GM19238 (cell line): ENCODE data around the gene CMIP.

ENCODE experiments used
- DNase-seq: peaks from one replicate; pipeline ENCODE4 v3.0.0; 2011; ENCODE audit warnings: low spot score; ENCODE audit not compliant: insufficient read length

The CMIP gene

DNA sequence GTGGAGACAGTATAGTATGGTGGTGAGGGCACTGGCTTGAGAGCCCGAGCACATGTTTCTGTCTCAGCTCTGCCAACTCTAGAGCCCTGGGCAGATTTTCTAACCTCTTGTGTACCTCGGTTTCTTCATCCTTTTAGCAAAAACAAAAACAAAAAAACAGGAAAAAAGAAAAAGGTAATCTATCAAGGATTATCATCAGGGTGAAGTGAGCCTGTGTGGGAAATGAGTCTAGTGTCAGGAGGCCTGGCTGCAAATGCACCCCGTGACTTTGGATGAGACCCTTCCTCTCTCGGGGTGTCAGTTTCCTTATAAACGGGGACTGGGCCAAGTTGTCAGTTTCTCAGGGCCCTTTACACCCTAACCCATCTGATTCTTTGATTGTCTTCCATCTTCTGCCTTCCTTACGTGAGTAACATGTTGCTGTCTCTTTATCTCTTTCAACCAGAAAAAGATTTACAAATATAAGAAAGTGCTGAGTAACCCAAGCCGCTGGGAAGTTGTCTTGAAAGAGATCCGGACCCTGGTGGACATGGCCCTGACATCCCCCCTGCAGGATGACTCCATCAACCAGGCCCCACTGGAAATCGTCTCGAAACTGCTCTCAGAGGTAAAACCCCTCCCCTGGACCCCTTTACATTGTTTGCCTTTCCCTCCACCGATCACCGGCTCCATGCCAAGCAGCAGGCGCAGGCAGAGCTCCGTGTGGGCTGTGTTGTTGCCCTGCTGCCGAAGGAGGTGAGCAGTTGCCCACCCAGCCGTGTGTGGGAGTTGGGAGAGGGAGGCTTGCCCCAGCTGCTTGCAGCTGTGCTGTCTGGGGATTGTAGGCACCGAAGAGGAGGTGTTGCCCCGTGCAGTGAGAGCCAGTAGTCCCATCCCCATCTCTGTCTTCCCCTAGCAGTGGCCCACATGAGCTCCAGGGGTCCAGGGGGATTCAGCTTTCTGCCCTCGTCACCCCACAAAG is 207.4 kb downstream of the CMIP start:
- DNase-seq: no peak

DNA sequence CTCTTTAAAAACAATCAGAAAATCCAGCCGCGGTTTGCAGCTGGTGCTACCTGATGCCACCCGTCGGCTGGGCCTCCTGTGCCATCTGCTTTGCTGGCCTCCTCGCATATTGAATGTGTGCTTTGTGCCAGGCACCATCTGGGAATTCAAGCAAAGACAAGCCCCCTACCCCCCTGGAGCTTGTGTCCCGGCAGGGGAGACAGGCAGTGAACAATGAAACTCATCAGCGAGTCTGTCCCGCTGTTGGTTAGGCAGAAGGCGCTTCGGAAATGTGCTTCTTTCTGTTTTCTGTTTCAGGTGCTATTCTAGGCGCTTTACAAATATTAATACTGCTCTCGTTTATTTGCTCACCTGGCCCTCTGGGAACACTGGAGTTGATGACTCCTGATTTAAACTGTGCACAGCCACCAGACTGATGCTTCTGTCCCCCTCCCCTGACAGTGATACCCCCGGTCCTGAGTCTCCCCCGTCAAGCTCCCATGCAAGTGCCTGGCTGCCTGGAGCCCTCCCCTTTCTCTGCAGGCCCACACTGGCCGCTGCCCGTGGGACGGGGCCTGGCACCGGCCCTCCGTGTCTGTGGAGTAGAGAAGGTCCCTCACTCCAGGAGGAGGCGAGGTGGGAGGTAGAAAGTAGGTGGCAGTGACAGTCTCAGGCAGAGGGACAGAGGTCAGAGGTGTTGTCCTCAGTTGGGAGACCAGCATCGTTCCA is 208.3 kb downstream of the CMIP start:
- DNase-seq: peak; percentile 51

DNA sequence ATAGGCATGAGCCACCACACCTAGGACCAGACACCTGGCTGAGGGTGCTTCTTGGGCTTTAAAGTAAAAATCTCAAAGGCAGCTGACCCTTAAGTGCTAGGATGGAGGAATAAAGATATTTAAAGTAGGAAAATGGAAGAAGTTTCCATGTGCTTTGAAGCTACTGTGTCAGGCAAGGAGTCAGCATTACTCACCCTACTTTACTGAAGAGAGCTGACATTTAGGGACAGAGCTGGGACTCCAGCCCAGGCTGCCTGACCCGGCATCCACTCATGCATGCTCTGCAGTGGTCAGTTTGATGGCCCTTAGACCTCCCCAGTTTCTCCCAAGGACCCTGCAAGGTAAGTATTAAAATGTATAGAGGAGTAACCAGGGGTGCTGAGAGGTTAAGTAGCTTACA is 209.7 kb downstream of the CMIP start:
- no peak for DNase-seq

DNA sequence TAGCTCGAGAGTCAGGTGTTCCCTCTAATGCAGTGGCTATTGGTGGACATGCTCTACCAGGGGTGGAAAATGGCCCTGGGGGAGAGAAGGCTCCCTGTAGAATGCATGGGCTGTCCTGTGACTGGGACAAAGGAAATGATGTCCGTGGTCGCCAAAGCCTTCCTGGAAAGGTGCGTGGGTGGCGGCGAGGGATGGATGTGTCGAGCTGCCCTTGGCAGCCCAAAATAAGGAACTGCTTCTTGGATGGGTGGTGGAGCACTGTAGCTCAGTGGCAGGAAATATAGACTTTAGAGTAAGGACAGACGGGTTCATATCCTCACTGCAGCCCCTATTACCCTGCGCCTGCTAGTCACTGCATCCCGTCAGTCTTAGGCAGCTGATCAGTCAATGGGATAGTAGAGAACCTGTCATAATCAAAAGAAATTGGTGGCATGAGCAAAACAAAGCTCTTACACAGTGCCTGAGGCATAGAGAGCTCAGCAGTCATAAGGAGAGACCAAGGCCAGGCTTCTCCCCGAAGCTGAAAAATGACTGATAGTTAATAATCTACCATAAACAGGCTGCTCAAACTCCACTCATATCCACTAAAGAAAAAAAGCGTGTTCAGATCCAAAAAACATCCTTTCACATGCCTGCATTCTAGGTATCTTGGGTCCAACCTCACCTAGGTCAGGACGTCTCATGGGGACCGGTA is 211.0 kb downstream of the CMIP start:
- no peak for DNase-seq

DNA sequence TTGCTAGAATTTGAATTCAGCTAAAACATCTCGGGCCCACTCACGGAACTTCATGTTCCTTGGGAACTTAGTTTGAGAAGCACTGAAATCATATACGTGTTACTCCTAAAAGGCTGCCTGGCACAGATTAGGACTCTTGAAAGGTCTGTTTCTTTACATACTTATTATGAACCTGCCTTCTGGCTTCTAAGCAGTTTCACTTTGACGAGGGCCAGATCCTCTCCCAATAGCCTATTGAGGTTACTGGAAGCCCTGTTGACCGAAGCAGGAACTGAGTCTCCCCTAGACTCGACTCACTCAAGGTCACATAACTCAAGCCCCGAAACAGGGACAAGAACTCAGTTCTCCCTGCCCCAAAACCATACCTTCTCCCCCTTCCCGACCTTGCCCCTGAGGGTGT is 212.6 kb downstream of the CMIP start:
- no peak for DNase-seq

DNA sequence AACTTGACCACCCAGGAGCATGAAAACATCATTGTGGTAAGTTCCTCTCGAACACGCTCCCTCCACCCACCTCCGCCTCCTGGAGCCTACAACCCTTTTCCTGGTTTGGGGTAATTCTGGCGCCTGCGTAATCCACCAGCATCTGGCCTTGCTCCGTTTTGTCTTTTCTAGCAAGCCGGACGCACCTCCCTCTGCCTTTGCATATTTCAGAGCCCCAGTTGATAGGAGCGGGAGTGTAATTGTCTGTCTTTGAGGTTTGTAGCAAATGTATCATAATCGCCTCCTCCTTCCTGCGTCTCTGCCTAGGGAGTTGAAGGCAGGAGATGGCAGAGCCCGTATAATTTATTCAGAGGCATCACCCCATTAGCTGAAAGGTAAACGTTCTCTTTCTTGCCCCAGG is 213.2 kb downstream of the CMIP start:
- DNase-seq: no peak

DNA sequence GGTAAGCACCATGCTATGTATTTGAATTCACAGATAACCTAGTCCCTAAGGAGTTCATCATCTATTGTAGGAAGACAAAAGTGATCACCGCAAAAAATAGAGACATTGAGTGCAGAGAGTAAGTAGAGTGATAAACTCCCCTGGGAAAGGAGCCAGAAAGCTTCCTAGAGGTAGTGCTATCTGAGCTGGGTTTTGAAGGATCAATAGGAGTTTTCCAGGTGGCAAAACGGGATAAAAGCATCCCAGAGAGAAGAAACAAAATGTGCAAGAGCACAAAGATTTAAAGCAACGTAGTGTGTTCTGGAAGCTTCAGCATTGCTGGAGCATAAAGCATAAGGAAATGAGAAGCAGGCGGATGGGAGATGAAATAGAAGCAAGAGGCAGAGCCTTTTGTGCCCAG is 213.8 kb downstream of the CMIP start:
- DNase-seq: no peak

DNA sequence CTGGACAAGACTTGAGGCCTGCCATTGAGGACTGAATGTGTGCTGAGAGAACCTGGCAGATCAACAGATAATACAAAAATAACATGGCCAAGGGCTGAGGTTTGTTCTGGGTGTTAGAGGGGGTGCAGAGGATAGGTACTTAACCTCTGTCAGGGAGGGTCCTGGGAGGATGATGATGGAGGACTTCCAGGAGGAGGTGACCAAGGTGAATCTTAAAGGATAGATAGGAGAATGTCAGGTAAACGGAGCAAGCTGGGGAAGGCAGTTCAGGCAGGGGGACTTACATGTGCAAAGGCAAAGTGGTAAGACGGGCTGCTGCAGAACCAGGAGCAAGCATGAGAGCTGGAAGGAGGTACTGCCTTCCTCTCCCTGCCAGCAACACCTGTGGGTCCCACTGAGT is 214.6 kb downstream of the CMIP start:
- no peak for DNase-seq

DNA sequence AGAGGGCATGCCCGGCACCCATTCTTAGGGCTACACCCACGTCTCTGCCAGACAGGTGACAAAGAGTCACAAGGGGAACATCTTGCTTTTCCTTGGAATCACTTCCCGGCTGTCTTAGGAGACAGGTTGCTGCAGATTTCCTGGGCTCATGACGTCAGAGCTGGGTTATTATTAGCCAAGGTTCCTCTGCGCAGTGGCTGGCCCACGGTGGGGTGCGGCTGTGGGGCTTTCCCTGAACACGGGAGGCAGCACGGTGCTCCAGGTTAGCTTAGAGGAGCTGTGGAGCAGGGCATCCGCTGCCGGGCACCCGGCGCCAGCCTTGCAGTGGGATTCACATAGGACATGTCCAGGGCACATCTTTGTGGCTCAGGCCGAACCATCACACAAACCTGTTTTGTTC is 216.5 kb downstream of the CMIP start:
- DNase-seq: no peak

DNA sequence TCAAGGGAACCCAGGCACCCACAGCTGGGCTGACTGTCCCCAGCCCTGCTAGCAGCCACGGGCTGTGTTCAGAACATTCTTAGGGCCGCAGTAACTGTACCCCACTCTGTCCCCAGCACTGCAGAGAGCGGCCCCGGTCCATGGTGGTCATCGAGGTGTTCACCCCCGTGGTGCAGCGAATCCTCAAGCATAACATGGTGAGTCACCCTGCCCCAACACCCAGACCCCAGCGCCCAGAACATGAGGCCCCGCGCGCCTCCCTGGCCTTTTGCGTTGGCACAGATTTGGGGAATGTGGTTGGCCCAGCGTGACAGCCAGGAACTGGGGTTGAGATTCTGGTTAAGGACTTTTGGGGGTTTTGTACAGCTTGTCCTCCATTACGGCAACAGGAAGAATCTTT is 219.5 kb downstream of the CMIP start:
- no peak for DNase-seq

DNA sequence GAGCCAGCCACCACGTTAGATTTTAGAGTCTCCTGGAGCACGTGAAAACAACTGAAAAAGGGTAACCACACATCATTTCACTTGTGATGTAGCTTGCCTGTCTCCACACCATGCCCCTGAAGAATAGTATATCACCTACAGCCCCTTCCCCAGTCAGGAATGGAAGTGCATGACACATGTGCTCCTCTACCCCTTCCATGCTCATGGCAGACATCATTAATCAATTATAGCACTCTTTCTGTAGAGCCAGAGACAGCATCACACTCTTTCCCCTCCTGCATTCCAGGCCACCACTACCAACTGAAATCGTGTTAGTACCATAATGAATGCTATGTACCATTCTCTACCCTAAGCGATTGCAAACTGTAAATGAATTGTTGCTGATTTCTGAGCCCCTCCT is 221.0 kb downstream of the CMIP start:
- DNase-seq: no peak

DNA sequence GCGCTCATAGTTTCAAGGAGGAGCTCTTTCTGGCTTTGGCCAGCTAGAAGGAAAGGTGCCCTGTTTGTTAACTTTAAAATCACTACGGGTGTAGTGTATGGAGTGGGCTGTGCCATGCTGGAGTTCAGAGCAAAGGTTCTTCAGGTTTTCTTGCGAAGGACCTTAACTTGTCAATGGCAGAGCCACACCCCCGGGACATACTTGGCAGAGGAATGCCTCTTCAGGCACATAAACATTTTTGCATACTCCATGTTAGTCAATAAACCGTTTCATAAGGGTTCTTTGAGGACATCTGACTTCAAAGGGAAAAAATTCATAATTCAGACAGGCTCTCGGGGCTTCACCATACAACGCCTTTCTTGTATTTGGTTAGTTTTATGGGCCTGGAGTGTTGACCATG is 221.5 kb downstream of the CMIP start:
- no peak for DNase-seq

DNA sequence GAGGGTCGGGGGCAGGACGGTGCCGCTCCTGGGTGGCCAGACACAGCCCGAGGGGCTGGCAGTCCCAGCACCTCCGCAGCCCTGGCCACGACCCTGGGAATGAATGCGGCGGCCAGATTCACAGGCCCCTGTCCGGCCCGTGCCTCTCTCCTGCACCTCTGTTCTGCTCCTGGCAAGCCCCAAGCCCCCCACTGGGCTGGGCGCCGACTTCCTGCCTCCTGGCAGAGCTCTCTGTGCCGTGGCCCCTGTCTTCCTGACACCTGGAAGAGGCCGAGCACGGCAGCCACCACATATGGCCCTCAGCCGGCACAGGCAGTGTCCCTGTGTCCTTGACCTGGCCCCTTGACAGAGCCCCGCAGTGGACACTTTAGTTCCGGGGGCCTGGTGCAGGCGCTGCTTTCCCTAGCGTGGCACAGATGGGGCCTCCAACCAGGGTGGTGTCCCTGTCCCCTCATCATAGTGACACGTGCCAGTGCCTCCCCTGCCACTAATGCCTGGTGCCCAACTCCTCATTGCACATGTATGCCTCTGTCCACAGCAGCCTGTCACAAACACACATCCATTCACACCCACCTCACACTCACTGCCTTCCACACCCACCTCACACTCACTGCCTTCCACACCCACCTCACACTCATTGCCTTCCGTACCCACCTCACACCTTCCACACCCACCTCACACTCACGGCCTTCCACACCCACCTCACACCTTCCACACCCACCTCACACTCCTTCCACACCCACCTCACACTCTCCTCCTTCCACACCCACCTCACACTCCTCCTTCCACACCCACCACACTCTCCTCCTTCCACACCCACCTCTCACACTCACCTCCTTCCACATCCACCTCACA is 223.9 kb downstream of the CMIP start:
- no peak for DNase-seq

DNA sequence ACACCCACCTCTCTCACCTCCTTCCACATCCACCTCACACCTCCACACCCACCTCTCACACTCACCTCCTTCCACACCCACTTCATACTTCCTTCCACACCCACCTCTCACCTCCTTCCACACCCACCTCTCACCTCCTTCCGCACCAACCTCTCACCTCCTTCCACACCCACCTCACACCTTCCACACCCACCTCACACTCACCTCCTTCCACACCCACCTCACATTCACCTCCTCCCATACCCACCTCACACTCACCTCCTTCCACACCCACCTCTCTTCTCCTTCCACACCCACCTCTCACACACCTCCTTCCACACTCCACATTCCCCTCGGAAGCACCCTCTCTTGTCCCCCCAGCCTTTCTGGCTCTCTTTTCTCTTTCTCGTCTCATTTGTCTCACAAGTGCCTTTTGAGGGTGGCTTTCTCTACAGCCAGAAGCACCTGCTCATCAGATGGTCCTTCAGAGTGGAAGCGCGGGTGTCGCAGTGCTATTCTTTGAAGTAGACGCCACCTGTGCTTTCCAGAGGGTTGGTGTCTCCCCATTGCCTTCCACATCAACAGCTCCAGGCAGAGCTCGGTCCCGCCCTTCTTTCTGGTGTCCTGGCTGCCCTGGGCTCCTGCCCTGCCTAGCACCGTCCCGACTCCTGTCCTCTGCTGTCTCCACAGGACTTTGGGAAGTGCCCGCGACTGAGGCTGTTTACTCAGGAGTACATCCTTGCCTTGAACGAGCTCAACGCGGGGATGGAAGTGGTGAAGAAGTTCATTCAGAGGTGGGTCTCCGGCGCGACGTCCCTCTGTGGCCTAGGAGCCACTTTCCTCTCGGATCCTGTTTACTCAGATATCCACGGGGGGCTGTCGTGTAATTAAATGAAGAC is 225.1 kb downstream of the CMIP start:
- DNase-seq: no peak

DNA sequence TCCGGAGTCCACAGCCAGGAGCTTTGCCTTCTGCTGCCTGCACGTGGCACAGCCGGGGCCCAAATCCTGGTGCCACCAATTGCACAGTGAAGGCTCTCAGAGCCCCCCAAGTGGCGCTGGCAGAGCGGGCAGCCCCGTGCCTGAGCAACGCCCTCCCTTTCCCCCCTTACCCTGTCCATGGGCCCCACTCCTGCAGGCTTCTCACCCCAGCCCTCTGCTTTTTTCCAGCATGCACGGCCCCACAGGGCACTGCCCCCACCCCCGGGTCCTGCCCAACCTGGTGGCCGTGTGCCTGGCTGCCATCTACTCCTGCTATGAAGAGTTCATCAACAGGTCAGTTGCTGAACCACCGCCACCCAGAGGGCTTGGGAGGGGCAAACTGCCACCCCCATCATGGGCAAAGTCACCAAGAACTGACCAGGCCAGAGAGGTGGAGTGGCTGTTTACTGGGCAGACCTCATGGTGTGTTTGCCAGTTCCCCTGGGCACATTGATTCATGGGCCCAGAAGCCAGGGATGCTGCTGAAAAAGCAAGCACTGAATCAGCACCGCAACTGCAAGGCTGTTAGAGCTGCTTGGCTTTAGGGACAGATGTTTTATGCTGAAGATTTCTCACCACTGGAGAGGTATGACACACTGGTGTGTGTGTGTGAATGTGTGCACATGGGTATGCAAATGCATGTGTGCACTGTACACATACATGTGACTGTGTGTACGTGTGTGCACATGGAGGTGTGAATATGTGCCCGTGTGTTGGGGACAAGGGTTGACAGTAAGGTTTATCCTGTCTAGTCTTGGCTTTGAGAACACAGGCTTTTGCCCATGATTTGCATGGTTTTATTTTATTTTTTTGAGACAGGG is 227.4 kb downstream of the CMIP start:
- DNase-seq: no peak

DNA sequence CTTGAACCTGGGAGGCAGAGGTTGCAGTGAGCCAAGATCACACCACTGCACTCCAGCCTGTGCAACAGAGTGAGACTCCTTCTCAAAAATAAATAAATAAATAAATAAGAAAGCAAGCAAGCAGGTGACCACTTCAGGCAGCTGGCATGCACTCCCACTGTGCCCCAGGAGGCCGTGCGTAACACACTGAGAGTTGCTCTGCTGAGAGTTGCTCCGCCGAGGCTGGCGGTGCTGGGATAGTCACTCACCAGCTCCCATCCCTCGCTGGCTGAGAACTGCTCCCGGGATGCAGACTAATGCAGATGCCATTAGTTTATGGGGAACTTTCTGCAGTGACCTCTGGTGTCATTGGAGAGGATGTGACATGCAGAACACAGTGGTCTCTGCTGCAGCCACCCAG is 228.8 kb downstream of the CMIP start:
- no peak for DNase-seq

DNA sequence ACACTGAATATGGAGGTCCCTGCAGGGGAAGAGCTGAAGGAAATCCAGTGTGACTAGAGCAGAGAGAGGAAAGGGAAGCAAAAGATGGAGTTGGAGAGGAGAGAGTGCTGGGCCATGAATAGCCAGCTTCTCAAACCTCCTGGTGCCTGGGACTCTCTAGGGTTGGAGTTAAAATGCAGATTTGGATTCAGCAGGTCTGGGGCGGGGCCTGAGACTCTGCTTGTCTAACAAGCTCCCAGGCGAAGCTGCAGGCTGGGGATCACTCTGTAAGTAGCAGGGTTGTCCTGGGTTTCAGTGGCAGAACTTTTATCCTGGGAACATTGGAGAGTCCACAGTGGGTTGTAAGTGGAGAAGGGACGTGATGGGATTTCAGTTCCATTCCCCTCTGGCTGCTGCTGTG is 231.1 kb downstream of the CMIP start:
- DNase-seq: no peak

DNA sequence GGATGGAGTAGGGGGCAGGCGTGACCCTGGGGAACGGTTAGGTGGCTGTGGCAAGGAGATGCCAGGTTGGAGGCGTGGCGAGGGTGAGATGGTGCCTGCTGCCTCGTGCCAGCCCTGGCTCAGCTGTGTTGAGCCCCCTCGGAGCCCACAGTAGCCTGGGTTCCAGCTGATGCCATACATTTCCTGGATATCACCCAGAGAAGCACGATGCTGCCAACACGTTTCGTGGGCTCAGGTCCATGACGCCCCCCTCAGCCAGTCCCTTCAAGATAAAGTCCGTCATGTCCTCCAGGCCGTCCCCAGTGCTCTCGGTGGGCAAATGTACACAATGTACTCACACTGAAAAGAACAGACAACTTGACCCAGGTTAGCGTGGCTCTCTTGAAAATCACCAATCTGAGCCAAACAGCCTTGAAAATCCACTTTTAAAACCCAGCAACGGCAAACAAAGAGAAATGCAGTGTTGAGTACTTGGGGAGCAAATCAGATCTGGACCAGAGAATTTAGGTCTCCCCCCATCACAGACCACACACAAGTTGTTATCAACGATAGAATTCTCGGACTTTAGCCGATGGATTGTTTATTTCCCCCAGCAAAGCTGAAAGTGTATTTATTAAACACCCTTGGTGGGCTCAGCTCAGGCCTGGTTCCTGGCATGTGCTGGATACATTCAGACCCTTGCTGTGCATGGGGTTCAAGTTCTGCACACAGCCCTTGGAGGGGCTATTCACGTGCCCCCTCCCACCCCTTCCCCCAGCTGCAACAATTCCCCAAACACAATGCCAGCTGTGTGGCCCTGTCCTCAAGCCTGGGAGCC is 231.7 kb downstream of the CMIP start:
- DNase-seq: no peak
